GM12865 (cell line): Measurements from ENCODE around the gene KIF5A.

Source experiments
- DNase-seq: peaks from one replicate; pipeline ENCODE4 v3.0.0; 2010; ENCODE audit warnings: low read depth
- H3K4me3 ChIP-seq: 2 replicates; pipeline ENCODE4 v1.5.1; 2011; ENCODE audit warnings: mild to moderate bottlenecking, low read depth, low read length, control low read depth
- TF ChIP-seq, protein P1 (sequence below): IDR thresholded peaks from 2 replicates; pipeline ENCODE4 v1.5.1; 2011; ENCODE audit warnings: low read length, control low read depth, low read depth, inconsistent platforms; ENCODE audit not compliant: insufficient read depth; ENCODE audit errors: missing control alignments

The KIF5A gene

DNA sequence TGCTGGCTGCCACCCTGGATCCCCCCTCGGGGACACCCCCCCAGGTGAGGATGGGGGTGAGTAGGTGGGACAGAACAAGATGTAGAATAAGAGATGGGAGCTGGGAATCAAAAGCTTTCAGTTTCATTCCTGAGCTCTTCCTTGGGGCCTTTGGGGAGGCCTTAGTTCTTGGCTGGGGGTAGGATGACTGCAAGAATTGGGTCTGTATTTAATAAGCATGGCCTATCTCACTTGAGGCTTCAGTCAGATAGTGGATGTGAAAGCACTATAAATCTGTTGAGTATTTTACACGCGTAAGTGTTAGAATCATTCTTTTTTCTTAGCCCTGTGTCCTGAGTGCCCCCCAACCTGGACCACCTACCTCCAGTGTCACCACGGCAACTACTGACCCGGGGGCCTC is 22.7 kb upstream of the KIF5A start:
- no peak for DNase-seq
- H3K4me3 ChIP-seq = no peak overlapping the region
- TF ChIP-seq, protein P1, sequence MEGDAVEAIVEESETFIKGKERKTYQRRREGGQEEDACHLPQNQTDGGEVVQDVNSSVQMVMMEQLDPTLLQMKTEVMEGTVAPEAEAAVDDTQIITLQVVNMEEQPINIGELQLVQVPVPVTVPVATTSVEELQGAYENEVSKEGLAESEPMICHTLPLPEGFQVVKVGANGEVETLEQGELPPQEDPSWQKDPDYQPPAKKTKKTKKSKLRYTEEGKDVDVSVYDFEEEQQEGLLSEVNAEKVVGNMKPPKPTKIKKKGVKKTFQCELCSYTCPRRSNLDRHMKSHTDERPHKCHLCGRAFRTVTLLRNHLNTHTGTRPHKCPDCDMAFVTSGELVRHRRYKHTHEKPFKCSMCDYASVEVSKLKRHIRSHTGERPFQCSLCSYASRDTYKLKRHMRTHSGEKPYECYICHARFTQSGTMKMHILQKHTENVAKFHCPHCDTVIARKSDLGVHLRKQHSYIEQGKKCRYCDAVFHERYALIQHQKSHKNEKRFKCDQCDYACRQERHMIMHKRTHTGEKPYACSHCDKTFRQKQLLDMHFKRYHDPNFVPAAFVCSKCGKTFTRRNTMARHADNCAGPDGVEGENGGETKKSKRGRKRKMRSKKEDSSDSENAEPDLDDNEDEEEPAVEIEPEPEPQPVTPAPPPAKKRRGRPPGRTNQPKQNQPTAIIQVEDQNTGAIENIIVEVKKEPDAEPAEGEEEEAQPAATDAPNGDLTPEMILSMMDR = no peak

- no peak for DNase-seq
- TF ChIP-seq, protein P1 = no peak
- no peak overlapping the region for H3K4me3 ChIP-seq
Measured at GRCh38 chr12:57528176-57528575, 21.7 kb upstream of the KIF5A start.

- DNase-seq = no peak
- TF ChIP-seq, protein P1 = no peak
- no peak overlapping the region for H3K4me3 ChIP-seq
Measured at GRCh38 chr12:57528831-57529555, 20.9 kb upstream of the KIF5A start.

DNA sequence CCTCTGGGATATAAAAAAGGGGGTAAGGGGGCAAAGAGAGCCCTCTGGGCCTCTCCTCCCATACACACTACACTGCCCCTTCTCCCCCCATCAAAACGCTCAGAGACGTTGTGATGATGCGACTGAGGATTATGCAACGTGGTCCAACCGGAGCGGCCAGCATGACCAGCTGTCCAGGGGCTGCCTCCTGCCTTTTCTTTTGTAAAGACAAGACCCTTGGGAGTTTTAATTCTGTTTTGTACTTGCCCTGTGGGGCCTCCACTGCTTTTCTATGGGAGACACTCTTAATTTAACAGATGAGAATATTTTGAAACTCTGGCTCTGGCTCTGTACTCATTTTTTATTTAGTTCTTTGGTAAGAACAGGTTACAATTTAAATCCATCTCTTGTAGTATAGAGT is 20.0 kb upstream of the KIF5A start:
- TF ChIP-seq, protein P1 = no peak
- no peak overlapping the region for H3K4me3 ChIP-seq
- DNase-seq = no peak

- DNase-seq = no peak
- TF ChIP-seq, protein P1 = no peak
- H3K4me3 ChIP-seq = no peak overlapping the region
Measured at GRCh38 chr12:57530396-57531142, 19.3 kb upstream of the KIF5A start.

DNA sequence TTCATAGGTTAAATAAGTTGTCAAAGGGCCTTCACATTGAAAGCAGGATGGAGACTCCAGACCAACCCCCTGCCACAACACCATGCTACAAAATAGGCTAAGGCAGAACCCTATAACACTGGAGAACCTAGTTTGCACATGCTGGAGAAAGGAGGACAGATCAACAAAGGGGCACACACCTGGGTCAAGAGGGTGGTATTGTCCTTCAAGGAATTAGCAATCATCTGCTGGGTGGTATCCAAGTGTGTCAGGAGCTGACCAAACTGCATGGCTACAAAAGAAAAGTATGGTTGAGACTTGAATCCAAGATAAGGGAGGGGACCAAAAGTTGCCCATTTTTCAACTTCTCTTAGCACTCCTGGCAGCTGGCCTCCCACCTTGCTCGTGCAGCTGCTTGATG is 18.0 kb upstream of the KIF5A start:
- TF ChIP-seq, protein P1 = no peak
- H3K4me3 ChIP-seq = no peak overlapping the region
- no peak for DNase-seq
